GM23248 (cell line): Measurements from ENCODE around the gene OR10G3. TPM values are rescaled to one million over a fixed set of nuclear protein-coding genes. Genes with fewer than 3 reads are reported as not detected.

ENCODE experiments used
- DNase-seq: peaks from one replicate; pipeline ENCODE4 v3.0.0-alpha.2; 2015
- H2AFZ ChIP-seq: fragments of 200-600 bp; sonication (generic); 2 replicates; pipeline ENCODE4 v1.6.1; 2016; ENCODE audit warnings: antibody characterized with exemption
- H3F3A ChIP-seq: fragments of 200-600 bp; sonication (generic); 2 replicates; pipeline ENCODE4 v1.6.1; 2016; ENCODE audit warnings: mild to moderate bottlenecking, antibody characterized with exemption, mixed run types; ENCODE audit not compliant: insufficient read depth
- H3K27ac ChIP-seq: fragments of 200-600 bp; sonication (generic); 2 replicates; pipeline ENCODE4 v1.5.1; 2016; ENCODE audit warnings: mild to moderate bottlenecking
- H3K27me3 ChIP-seq: fragments of 200-600 bp; sonication (generic); replicated peaks from 2 replicates; pipeline ENCODE4 v1.6.1; 2016; ENCODE audit warnings: mild to moderate bottlenecking; ENCODE audit not compliant: insufficient read depth
- H3K36me3 ChIP-seq: fragments of 200-600 bp; sonication (generic); 2 replicates; pipeline ENCODE4 v1.6.1; 2016; ENCODE audit warnings: low read depth, mild to moderate bottlenecking
- H3K4me1 ChIP-seq: fragments of 200-600 bp; sonication (generic); 2 replicates; pipeline ENCODE4 v1.6.1; 2016; ENCODE audit warnings: mild to moderate bottlenecking; ENCODE audit not compliant: insufficient read depth
- H3K4me2 ChIP-seq: fragments of 200-600 bp; sonication (generic); one replicate; pipeline ENCODE4 v1.6.1; 2016; ENCODE audit warnings: mild to moderate bottlenecking; ENCODE audit not compliant: unreplicated experiment
- H3K4me3 ChIP-seq: fragments of 200-600 bp; sonication (generic); 2 replicates; pipeline ENCODE4 v1.5.1; 2016; ENCODE audit warnings: mild to moderate bottlenecking
- H3K79me2 ChIP-seq: fragments of 200-600 bp; sonication (generic); 2 replicates; pipeline ENCODE4 v1.6.1; 2016; ENCODE audit warnings: mild to moderate bottlenecking; ENCODE audit not compliant: insufficient read depth
- H3K9ac ChIP-seq: fragments of 200-600 bp; sonication (generic); 2 replicates; pipeline ENCODE4 v1.6.1; 2016; ENCODE audit warnings: mild to moderate bottlenecking
- H3K9me2 ChIP-seq: fragments of 200-600 bp; sonication (generic); 2 replicates; pipeline ENCODE4 v1.6.1; 2016; ENCODE audit warnings: mixed run types, mild to moderate bottlenecking, moderate library complexity; ENCODE audit not compliant: insufficient read depth
- H3K9me3 ChIP-seq: fragments of 200-600 bp; sonication (generic); one replicate; pipeline ENCODE4 v1.6.1; 2017; ENCODE audit warnings: low read depth
- H4K20me1 ChIP-seq: fragments of 200-600 bp; sonication (generic); 2 replicates; pipeline ENCODE4 v1.6.0; 2016; ENCODE audit not compliant: insufficient read depth
- EZH2 ChIP-seq: fragments of 200-600 bp; sonication (generic); IDR thresholded peaks from 2 replicates; pipeline ENCODE4 v1.6.1; 2018; ENCODE audit warnings: antibody characterized with exemption, mild to moderate bottlenecking; ENCODE audit not compliant: insufficient read depth, poor library complexity, severe bottlenecking
- EZH2phosphoT487 ChIP-seq: fragments of 200-600 bp; sonication (generic); IDR thresholded peaks from 2 replicates; pipeline ENCODE4 v1.6.1; 2018; ENCODE audit warnings: antibody characterized with exemption, moderate library complexity, mild to moderate bottlenecking, low read depth; ENCODE audit not compliant: insufficient read depth
- WGBS, 2 experiments: methylation state at CpG; one replicate each; pipeline ENCODE4 v1.1.6; 2015 to 2017; ENCODE audit warnings: low lambda C conversion rate in 2 of 2, low coverage in 1 of 2; ENCODE audit errors: missing lambda C conversion rate in 2 of 2; 5-methylcytosine and 5-hydroxymethylcytosine counted together
- in situ Hi-C: fragments of 300-500 bp; cut with MboI; formaldehyde crosslinking; loops from 2 replicates; pipeline ENCODE4 v1.15.0; 2020
- polyA plus RNA-seq: library from polyadenylated mRNA; unstranded; fragments of >200 nt; fragmentation: Nextera tagmentation; extraction: Ambion mirVana; gene quantifications from 2 replicates; pipeline ENCODE4 v1.2.1, GENCODE V29; 2016
- total RNA-seq: library from RNA; depleted of rRNA; stranded (reverse); fragments of >200 nt; shearing (Covaris generic); gene quantifications from 2 replicates; pipeline ENCODE4 v1.2.3, GENCODE V29; 2014

Gene OR10G3
- total and polyA plus RNA-seq, 2 experiments from 2014 or later: not detected

GRCh38 chr14:21526672-21527317 is 53.1 kb downstream of the OR10G3 start:
- H3F3A ChIP-seq: peaks cover 6% of the 10 kb centered on the region; the same call in 1 of the 2 replicates
- peaks cover 10% of the 10 kb centered on the region; the same call in 1 of the 2 replicates for H3K27me3 ChIP-seq
- H2AFZ ChIP-seq: peak overlapping the region; percentile 96
- peaks cover 1% of the 10 kb centered on the region for H3K4me1 ChIP-seq
- no peak for TF ChIP-seq EZH2phosphoT487
- no peak for TF ChIP-seq EZH2
- 0 out of 2 replicates have a peak overlapping the region, but pooled peaks have one; percentile 71 for H3K9ac ChIP-seq
- in situ Hi-C loops: no loop called here
- no peak overlapping the region for H3K27ac ChIP-seq
- no peak for DNase-seq
- 30 to 40% methylated on average over 11 to 13 of the region's 13 CpGs for WGBS, 2 experiments
- H3K4me3 ChIP-seq: peak overlapping the region; percentile 86
- H3K4me2 ChIP-seq: peak overlapping the region; percentile 95
- no peaks in the 10 kb centered on the region for H3K9me3 ChIP-seq
- H4K20me1 ChIP-seq: no peaks in the 10 kb centered on the region
- no peaks in the 10 kb centered on the region for H3K79me2 ChIP-seq
- no peaks in the 10 kb centered on the region for H3K36me3 ChIP-seq
- no peaks in the 10 kb centered on the region for H3K9me2 ChIP-seq

- Histone ChIP-seq H3K4me3 (peak within 1 kb of the TSS; percentile 86), H3K27me3 (peaks cover 10% of the 10 kb centered on the region; the same call in 1 of the 2 replicates), H3K79me2 (no peaks in the 10 kb centered on the region), H3F3A (peaks cover 13% of the 10 kb centered on the region), H4K20me1 (no peaks in the 10 kb centered on the region), H3K9me2 (no peaks in the 10 kb centered on the region), H3K9ac (peak within 1 kb of the TSS; percentile 71), H3K9me3 (no peaks in the 10 kb centered on the region), H3K4me2 (peak within 1 kb of the TSS; percentile 95), H3K36me3 (no peaks in the 10 kb centered on the region), H3K27ac (no peak within 1 kb of the TSS), H3K4me1 (peaks cover 8% of the 10 kb centered on the region), H2AFZ (peak within 1 kb of the TSS; percentile 96)
- in situ Hi-C loops: no loop called here
- WGBS, 2 experiments: 2 to 4% methylated on average over 16 to 43 of the region's 43 CpGs
- peak; percentile 55 for DNase-seq
- TF ChIP-seq EZH2 (no peak), EZH2phosphoT487 (no peak)
Measured at GRCh38 chr14:21525962-21526671, 53.8 kb downstream of the OR10G3 start, which contains the start of gene SALL2. SALL2 (minus strand) TSS chr14:21526346; CDS start chr14:21526127, 219 bp downstream.

- no peaks in the 10 kb centered on the region for H3K9me3 ChIP-seq
- H3K79me2 ChIP-seq: no peaks in the 10 kb centered on the region
- H2AFZ ChIP-seq: peak overlapping the region; percentile 96
- peak overlapping the region; percentile 71 for H3K9ac ChIP-seq
- peak; percentile 24 for DNase-seq
- TF ChIP-seq EZH2phosphoT487: no peak
- TF ChIP-seq EZH2: no peak
- no peak overlapping the region for H3K27ac ChIP-seq
- no peaks in the 10 kb centered on the region for H4K20me1 ChIP-seq
- H3K4me3 ChIP-seq: peak overlapping the region; percentile 86
- peaks cover 4% of the 10 kb centered on the region; the same call in 1 of the 2 replicates for H3K27me3 ChIP-seq
- H3F3A ChIP-seq: peaks cover 19% of the 10 kb centered on the region
- WGBS, 2 experiments: 27 to 28% methylated on average over 7 to 12 of the region's 12 CpGs
- in situ Hi-C loops: no loop called here
- no peaks in the 10 kb centered on the region for H3K9me2 ChIP-seq
- H3K4me2 ChIP-seq: peak overlapping the region; percentile 95
- H3K36me3 ChIP-seq: no peaks in the 10 kb centered on the region
- peaks cover 13% of the 10 kb centered on the region for H3K4me1 ChIP-seq
Measured at GRCh38 chr14:21525571-21525961, 54.3 kb downstream of the OR10G3 start.

GRCh38 chr14:21524575-21525490 is 55.0 kb downstream of the OR10G3 start:
- DNase-seq: no peak

More at GRCh38 chr14:21524575-21525490, 55.0 kb downstream of the OR10G3 start:
- peak overlapping the region; percentile 86; the same call in 1 of the 2 replicates for H3K4me3 ChIP-seq
- no peak overlapping the region for H3K9ac ChIP-seq
- 77 to 85% methylated on average over 11 to 18 of the region's 18 CpGs for WGBS, 2 experiments
- H3K9me3 ChIP-seq: no peaks in the 10 kb centered on the region
- no peak overlapping the region for H3K4me2 ChIP-seq
- TF ChIP-seq EZH2 (no peak), EZH2phosphoT487 (no peak)
- H3K36me3 ChIP-seq: no peaks in the 10 kb centered on the region
- H3K4me1 ChIP-seq: peaks cover 14% of the 10 kb centered on the region
- in situ Hi-C loops: no loop called here
- no peaks in the 10 kb centered on the region for H4K20me1 ChIP-seq
- H3K79me2 ChIP-seq: no peaks in the 10 kb centered on the region
- no peaks in the 10 kb centered on the region for H3K9me2 ChIP-seq
- peaks cover 19% of the 10 kb centered on the region for H3F3A ChIP-seq
- H3K27ac ChIP-seq: no peak overlapping the region
- H3K27me3 ChIP-seq: peaks cover 4% of the 10 kb centered on the region; the same call in 1 of the 2 replicates
- H2AFZ ChIP-seq: 0 out of 2 replicates have a peak overlapping the region, but pooled peaks have one; percentile 96
